ENCODE measurements around the gene SLC35B2. TPM values are rescaled to one million over a fixed set of nuclear protein-coding genes. Genes with fewer than 3 reads are reported as not detected.
"Not testable (repeated sequence)": the region's sequence is repeated elsewhere in the genome, so short reads cannot be mapped to it uniquely, and the experiment has no call there.

Gene SLC35B2
- total RNA-seq, 1 donor, result 94.1 TPM

DNA sequence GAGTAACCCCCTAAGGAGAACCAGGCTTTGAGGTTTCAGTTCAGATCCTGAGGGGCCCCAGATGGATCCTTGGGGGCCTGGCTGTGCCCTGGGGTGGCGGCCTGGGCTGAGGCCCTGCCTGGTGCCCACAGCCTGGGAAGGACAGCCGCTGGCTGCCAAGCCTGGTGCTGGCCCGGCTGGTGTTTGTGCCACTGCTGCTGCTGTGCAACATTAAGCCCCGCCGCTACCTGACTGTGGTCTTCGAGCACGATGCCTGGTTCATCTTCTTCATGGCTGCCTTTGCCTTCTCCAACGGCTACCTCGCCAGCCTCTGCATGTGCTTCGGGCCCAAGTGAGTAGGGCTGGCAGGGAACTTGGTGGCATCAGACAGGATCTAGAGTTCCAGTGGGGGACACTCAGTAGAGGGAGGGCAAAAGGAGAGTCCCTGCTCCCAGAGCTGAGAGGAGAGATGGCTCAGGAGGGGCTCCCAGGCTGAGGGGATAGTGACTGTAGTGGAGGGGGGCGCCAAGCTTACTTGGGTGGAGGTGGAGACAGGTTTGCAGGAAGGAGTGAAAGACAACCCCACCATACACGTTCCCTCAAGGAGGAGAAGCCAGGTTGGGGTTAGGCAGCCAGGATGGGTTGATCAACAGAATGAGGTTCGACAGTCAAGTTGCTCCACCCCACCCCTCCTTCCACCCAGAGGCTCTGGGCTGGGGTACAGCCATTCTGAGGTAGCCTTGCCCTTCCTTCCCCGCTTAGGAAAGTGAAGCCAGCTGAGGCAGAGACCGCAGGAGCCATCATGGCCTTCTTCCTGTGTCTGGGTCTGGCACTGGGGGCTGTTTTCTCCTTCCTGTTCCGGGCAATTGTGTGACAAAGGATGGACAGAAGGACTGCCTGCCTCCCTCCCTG lies 24.4 kb downstream of the SLC35B2 start:
- no peaks in the 10 kb centered on the region for H3K79me2 ChIP-seq (ENCODE audit: insufficient read depth, low read length)
- no peaks in the 10 kb centered on the region for H4K20me1 ChIP-seq (ENCODE audit: insufficient read depth, low read length)
- H3K27me3 ChIP-seq (ENCODE audit: insufficient read depth, low read length), result no peaks in the 10 kb centered on the region
- H3K9me3 ChIP-seq (ENCODE audit: low read depth, low read length), result no peaks in the 10 kb centered on the region
- H2AFZ ChIP-seq (ENCODE audit: low read length), result peak overlapping the region; percentile 60
- peaks cover 8% of the 10 kb centered on the region for H3K36me3 ChIP-seq (ENCODE audit: insufficient read depth, low read length)
- peak; percentile 44 for DNase-seq (ENCODE audit: insufficient read length, low spot score, missing footprints)
- peak overlapping the region; percentile 50 for H3K27ac ChIP-seq (ENCODE audit: low read depth, low read length)
- TF ChIP-seq, protein P1, sequence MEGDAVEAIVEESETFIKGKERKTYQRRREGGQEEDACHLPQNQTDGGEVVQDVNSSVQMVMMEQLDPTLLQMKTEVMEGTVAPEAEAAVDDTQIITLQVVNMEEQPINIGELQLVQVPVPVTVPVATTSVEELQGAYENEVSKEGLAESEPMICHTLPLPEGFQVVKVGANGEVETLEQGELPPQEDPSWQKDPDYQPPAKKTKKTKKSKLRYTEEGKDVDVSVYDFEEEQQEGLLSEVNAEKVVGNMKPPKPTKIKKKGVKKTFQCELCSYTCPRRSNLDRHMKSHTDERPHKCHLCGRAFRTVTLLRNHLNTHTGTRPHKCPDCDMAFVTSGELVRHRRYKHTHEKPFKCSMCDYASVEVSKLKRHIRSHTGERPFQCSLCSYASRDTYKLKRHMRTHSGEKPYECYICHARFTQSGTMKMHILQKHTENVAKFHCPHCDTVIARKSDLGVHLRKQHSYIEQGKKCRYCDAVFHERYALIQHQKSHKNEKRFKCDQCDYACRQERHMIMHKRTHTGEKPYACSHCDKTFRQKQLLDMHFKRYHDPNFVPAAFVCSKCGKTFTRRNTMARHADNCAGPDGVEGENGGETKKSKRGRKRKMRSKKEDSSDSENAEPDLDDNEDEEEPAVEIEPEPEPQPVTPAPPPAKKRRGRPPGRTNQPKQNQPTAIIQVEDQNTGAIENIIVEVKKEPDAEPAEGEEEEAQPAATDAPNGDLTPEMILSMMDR (IDR thresholded peaks at IDR 0.05; ENCODE audit: extremely low read depth, low read depth, low read length), result no peak
- no peak overlapping the region for H3K4me3 ChIP-seq (ENCODE audit: insufficient read depth, low read length)
- H3K4me1 ChIP-seq (ENCODE audit: insufficient read depth, low read length), result peaks cover 37% of the 10 kb centered on the region
- no peak overlapping the region for H3K4me2 ChIP-seq (ENCODE audit: insufficient read depth, low read length)

DNA sequence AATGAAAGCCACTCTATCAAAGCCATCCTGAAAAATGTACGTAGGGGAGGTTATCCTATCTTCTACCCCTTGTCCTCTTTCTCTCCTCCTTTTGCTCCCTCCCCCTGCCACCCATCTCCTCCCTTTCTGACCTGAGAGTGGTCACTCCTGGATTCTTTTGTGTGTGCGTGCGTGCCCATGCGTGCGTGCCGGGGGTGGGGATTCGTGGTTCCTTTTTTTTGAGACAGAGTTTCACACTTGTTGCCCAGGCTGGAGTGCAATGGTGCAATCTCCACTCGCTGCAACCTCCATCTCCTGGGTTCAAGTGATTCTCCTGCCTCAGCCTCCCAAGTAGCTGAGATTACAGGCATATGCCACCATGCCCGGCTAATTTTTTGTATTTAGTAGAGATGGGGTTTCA lies 25.9 kb downstream of the SLC35B2 start:
- H3K9me3 ChIP-seq (ENCODE audit: low read depth, low read length); H3K79me2 ChIP-seq (ENCODE audit: insufficient read depth, low read length); H3K36me3 ChIP-seq (ENCODE audit: insufficient read depth, low read length); H3K27me3 ChIP-seq (ENCODE audit: insufficient read depth, low read length); DNase-seq (ENCODE audit: insufficient read length, low spot score, missing footprints); H3K4me2 ChIP-seq (ENCODE audit: insufficient read depth, low read length); H2AFZ ChIP-seq (ENCODE audit: low read length); H4K20me1 ChIP-seq (ENCODE audit: insufficient read depth, low read length); H3K27ac ChIP-seq (ENCODE audit: low read depth, low read length); H3K4me3 ChIP-seq (ENCODE audit: insufficient read depth, low read length): not testable (repeated sequence)
- peaks cover 33% of the 10 kb centered on the region for H3K4me1 ChIP-seq (ENCODE audit: insufficient read depth, low read length)

DNA sequence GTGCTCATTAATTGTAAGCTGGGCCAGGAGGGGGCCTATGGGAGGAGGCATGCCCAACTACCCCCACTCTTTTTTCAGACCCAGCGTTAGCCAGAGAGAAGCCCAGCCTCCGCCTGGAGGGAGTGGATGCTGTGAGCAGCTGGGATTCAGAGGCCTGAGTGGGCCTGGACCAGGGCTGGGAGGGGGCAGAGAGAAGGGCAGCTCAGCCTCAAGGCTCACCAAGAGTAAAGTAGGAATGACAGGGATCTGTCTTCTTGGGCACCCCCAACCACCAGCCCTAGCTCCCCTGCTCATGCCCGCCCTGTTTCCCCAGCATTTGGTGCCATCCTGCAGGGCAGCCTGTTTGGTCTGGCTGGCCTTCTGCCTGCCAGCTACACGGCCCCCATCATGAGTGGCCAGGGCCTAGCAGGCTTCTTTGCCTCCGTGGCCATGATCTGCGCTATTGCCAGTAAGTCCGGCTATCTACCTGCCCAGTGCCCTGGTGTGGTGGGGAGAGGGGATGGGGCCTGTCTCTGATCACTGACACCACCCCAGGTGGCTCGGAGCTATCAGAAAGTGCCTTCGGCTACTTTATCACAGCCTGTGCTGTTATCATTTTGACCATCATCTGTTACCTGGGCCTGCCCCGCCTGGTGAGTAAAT lies 27.2 kb downstream of the SLC35B2 start:
- peak; percentile 73 for DNase-seq (ENCODE audit: insufficient read length, low spot score, missing footprints)
- H3K4me1 ChIP-seq (ENCODE audit: insufficient read depth, low read length), result peaks cover 32% of the 10 kb centered on the region
- no peaks in the 10 kb centered on the region for H3K27me3 ChIP-seq (ENCODE audit: insufficient read depth, low read length)
- H3K4me2 ChIP-seq (ENCODE audit: insufficient read depth, low read length), result no peak overlapping the region
- no peak overlapping the region for H2AFZ ChIP-seq (ENCODE audit: low read length)
- H4K20me1 ChIP-seq (ENCODE audit: insufficient read depth, low read length), result no peaks in the 10 kb centered on the region
- no peaks in the 10 kb centered on the region for H3K9me3 ChIP-seq (ENCODE audit: low read depth, low read length)
- H3K36me3 ChIP-seq (ENCODE audit: insufficient read depth, low read length), result peaks cover 8% of the 10 kb centered on the region
- H3K27ac ChIP-seq (ENCODE audit: low read depth, low read length), result no peak overlapping the region
- H3K4me3 ChIP-seq (ENCODE audit: insufficient read depth, low read length), result no peak overlapping the region
- TF ChIP-seq, protein P1 (IDR thresholded peaks at IDR 0.05; ENCODE audit: extremely low read depth, low read depth, low read length), result no peak
- peaks cover 12% of the 10 kb centered on the region for H3K79me2 ChIP-seq (ENCODE audit: insufficient read depth, low read length)

DNA sequence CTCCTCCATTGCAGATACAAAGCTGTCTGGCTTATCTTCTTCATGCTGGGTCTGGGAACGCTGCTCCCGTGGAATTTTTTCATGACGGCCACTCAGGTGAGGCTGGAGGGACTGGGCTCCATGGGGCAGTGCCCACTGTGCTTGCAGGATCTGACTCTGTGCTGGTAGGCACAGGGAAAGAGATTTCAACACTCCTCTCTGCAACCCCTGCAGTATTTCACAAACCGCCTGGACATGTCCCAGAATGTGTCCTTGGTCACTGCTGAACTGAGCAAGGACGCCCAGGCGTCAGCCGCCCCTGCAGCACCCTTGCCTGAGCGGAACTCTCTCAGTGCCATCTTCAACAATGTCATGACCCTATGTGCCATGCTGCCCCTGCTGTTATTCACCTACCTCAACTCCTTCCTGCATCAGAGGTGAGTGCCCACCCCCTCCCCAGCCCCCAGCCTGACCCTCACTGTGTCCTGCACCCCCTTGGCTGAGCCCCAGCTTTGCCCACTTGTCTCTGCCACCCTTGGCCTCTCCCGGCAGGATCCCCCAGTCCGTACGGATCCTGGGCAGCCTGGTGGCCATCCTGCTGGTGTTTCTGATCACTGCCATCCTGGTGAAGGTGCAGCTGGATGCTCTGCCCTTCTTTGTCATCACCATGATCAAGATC lies 27.8 kb downstream of the SLC35B2 start:
- peak; percentile 46 for DNase-seq (ENCODE audit: insufficient read length, low spot score, missing footprints)
- Histone ChIP-seq H3K4me1 (ENCODE audit: insufficient read depth, low read length) (peaks cover 26% of the 10 kb centered on the region), H3K36me3 (ENCODE audit: insufficient read depth, low read length) (peaks cover 8% of the 10 kb centered on the region), H3K27ac (ENCODE audit: low read depth, low read length) (no peak overlapping the region), H3K4me2 (ENCODE audit: insufficient read depth, low read length) (no peak overlapping the region), H4K20me1 (ENCODE audit: insufficient read depth, low read length) (no peaks in the 10 kb centered on the region), H3K27me3 (ENCODE audit: insufficient read depth, low read length) (no peaks in the 10 kb centered on the region), H3K9me3 (ENCODE audit: low read depth, low read length) (no peaks in the 10 kb centered on the region), H3K79me2 (ENCODE audit: insufficient read depth, low read length) (peaks cover 18% of the 10 kb centered on the region), H3K4me3 (ENCODE audit: insufficient read depth, low read length) (no peak overlapping the region), H2AFZ (ENCODE audit: low read length) (no peak overlapping the region)
- TF ChIP-seq, protein P1 (IDR thresholded peaks at IDR 0.05; ENCODE audit: extremely low read depth, low read depth, low read length), result no peak

Measured in osteoblast (primary cell).